Measurements from ENCODE around the gene UMAD1. TPM values are rescaled to one million over a fixed set of nuclear protein-coding genes. Genes with fewer than 3 reads are reported as not detected.

Gene UMAD1
- total and polyA plus RNA-seq, 4 donors = 7.7 to 19.2 (median 12.2) TPM

GRCh38 chr7:7620644-7621210 is 19.8 kb upstream of the UMAD1 start:
- DNase-seq = no peak
- Histone ChIP-seq H3K27ac (ENCODE audit: low read depth in 1 of 2, low read length in 1 of 2) (no peak overlapping the region), H3K9ac (ENCODE audit: insufficient read depth in 1 of 2, low read length in 2 of 2) (no peak overlapping the region), H3K4me1 (ENCODE audit: control insufficient read depth in 5 of 5, insufficient read depth in 5 of 5, low read length in 5 of 5) (no peaks in the 10 kb centered on the region), H3K4me3 (no peak overlapping the region), H3K36me3 (ENCODE audit: control insufficient read depth in 4 of 4, insufficient read depth in 4 of 4, low read length in 4 of 4) (no peaks in the 10 kb centered on the region), H3K27me3 (ENCODE audit: control insufficient read depth in 3 of 3, insufficient read depth in 3 of 3, low read length in 2 of 3) (no peaks in the 10 kb centered on the region), H3K9me3 (ENCODE audit: control insufficient read depth in 4 of 4, insufficient read depth in 3 of 4, low read length in 3 of 4) (no peaks in the 10 kb centered on the region)
- TF ChIP-seq CTCF (IDR thresholded peaks at IDR 0.05; ENCODE audit: control extremely low read depth, extremely low read depth) = no peak
- ATAC-seq (ENCODE audit: insufficient read depth, low FRiP score) = no peak

GRCh38 chr7:7628476-7628875 is 12.1 kb upstream of the UMAD1 start:
- no peak overlapping the region for H3K27ac ChIP-seq (ENCODE audit: low read depth in 1 of 2, low read length in 1 of 2)
- no peak overlapping the region for H3K4me3 ChIP-seq
- 86 to 100% methylated on average over 1 of the region's 1 CpG for WGBS, 2 donors

GRCh38 chr7:7630626-7631329 is 9.8 kb upstream of the UMAD1 start:
- Histone ChIP-seq H3K36me3 (ENCODE audit: control insufficient read depth in 4 of 4, insufficient read depth in 4 of 4, low read length in 4 of 4) (peaks cover 0 to 3% (median under 1%) of the 10 kb centered on the region in 4 donors), H3K27me3 (ENCODE audit: control insufficient read depth in 3 of 3, insufficient read depth in 3 of 3, low read length in 2 of 3) (no peaks in the 10 kb centered on the region), H3K4me3 (no peak overlapping the region), H3K9me3 (ENCODE audit: control insufficient read depth in 4 of 4, insufficient read depth in 3 of 4, low read length in 3 of 4) (no peaks in the 10 kb centered on the region), H3K9ac (ENCODE audit: insufficient read depth in 1 of 2, low read length in 2 of 2) (no peak overlapping the region), H3K4me1 (ENCODE audit: control insufficient read depth in 5 of 5, insufficient read depth in 5 of 5, low read length in 5 of 5) (no peaks in the 10 kb centered on the region), H3K27ac (ENCODE audit: low read depth in 1 of 2, low read length in 1 of 2) (no peak overlapping the region)
- DNase-seq (no peak), ATAC-seq (ENCODE audit: insufficient read depth, low FRiP score) (no peak)
- WGBS, 2 donors = 96 to 99% methylated on average over 1 of the region's 1 CpG
- no peak for TF ChIP-seq CTCF (IDR thresholded peaks at IDR 0.05; ENCODE audit: control extremely low read depth, extremely low read depth)

More at GRCh38 chr7:7628476-7628875, 12.1 kb upstream of the UMAD1 start:
- ATAC-seq (ENCODE audit: insufficient read depth, low FRiP score) (no peak), DNase-seq (no peak)
- Histone ChIP-seq H3K4me1 (ENCODE audit: control insufficient read depth in 5 of 5, insufficient read depth in 5 of 5, low read length in 5 of 5) (no peaks in the 10 kb centered on the region), H3K27me3 (ENCODE audit: control insufficient read depth in 3 of 3, insufficient read depth in 3 of 3, low read length in 2 of 3) (no peaks in the 10 kb centered on the region), H3K36me3 (ENCODE audit: control insufficient read depth in 4 of 4, insufficient read depth in 4 of 4, low read length in 4 of 4) (no peaks in the 10 kb centered on the region), H3K9me3 (ENCODE audit: control insufficient read depth in 4 of 4, insufficient read depth in 3 of 4, low read length in 3 of 4) (no peaks in the 10 kb centered on the region), H3K9ac (ENCODE audit: insufficient read depth in 1 of 2, low read length in 2 of 2) (no peak overlapping the region)
- no peak for TF ChIP-seq CTCF (IDR thresholded peaks at IDR 0.05; ENCODE audit: control extremely low read depth, extremely low read depth)
